ENCODE measurements around the gene NBEAL1.
"Not testable (repeated sequence)": the region's sequence is repeated elsewhere in the genome, so short reads cannot be mapped to it uniquely, and the experiment has no call there.

The NBEAL1 gene

GRCh38 chr2:203097735-203098134 lies 83.1 kb downstream of the NBEAL1 start:
- peaks cover 0 to 5% of the 10 kb centered on the region in 2 donors for H3K36me3 ChIP-seq (replicated peaks in 1 of 2; ENCODE audit: control insufficient read depth in 2 of 2, insufficient read depth in 2 of 2, low read length in 2 of 2)
- H3K9me3 ChIP-seq (replicated peaks in 1 of 2; ENCODE audit: control insufficient read depth in 2 of 2, insufficient read depth in 1 of 2, low read depth in 1 of 2, low read length in 2 of 2): no peaks in the 10 kb centered on the region
- H3K9ac ChIP-seq (ENCODE audit: low read depth, low read length, poor library complexity): no peak overlapping the region
- no peak overlapping the region for H3K4ac ChIP-seq (ENCODE audit: low read length)
- H2BK5ac ChIP-seq (ENCODE audit: low read length): no peak overlapping the region
- H3K4me3 ChIP-seq (ENCODE audit: low read length in 2 of 2): no peak overlapping the region
- no peak for DNase-seq (ENCODE audit: low spot score)
- H3K4me2 ChIP-seq (ENCODE audit: insufficient read depth, low read length, poor library complexity, severe bottlenecking): no peak overlapping the region
- no peak overlapping the region for H3K23ac ChIP-seq (ENCODE audit: low read depth, low read length, poor library complexity)
- H3K79me1 ChIP-seq (ENCODE audit: low read depth, low read length): no peaks in the 10 kb centered on the region
- H2BK120ac ChIP-seq (ENCODE audit: low read depth, low read length): no peak overlapping the region
- no peaks in the 10 kb centered on the region for H3K27me3 ChIP-seq (ENCODE audit: control insufficient read depth in 3 of 3, insufficient read depth in 3 of 3, low read depth in 1 of 3, low read length in 3 of 3)
- H2BK12ac ChIP-seq (ENCODE audit: low read length): no peak overlapping the region
- H2AFZ ChIP-seq (ENCODE audit: low read length): no peak overlapping the region
- H3K4me1 ChIP-seq (ENCODE audit: control insufficient read depth in 2 of 2, insufficient read depth in 1 of 2, low read depth in 1 of 2, low read length in 2 of 2): no peaks in the 10 kb centered on the region
- H3K14ac ChIP-seq (ENCODE audit: low read length): no peak overlapping the region
- H2AK5ac ChIP-seq (ENCODE audit: low read depth, low read length): no peak overlapping the region
- H4K91ac ChIP-seq (ENCODE audit: low read depth, low read length, poor library complexity): no peak overlapping the region
- no CpG with 5 or more reads among the region's 1 CpG for WGBS, 2 donors (ENCODE audit: extremely low coverage in 2 of 2, insufficient read length in 2 of 2, insufficient replicate concordance in 1 of 2)
- H3K27ac ChIP-seq (replicated peaks; ENCODE audit: low read length): no peak overlapping the region
- H2BK15ac ChIP-seq (ENCODE audit: low read length): no peak overlapping the region
- no peak overlapping the region for H4K8ac ChIP-seq (ENCODE audit: low read depth, low read length)
- no peak overlapping the region for H3K18ac ChIP-seq (ENCODE audit: low read length)

GRCh38 chr2:203102357-203102756 lies 87.7 kb downstream of the NBEAL1 start:
- H2BK12ac ChIP-seq (ENCODE audit: low read length); H3K23ac ChIP-seq (ENCODE audit: low read depth, low read length, poor library complexity); H2BK120ac ChIP-seq (ENCODE audit: low read depth, low read length); H4K91ac ChIP-seq (ENCODE audit: low read depth, low read length, poor library complexity); H3K79me1 ChIP-seq (ENCODE audit: low read depth, low read length); H3K4me1 ChIP-seq (ENCODE audit: control insufficient read depth in 2 of 2, insufficient read depth in 1 of 2, low read depth in 1 of 2, low read length in 2 of 2); H4K8ac ChIP-seq (ENCODE audit: low read depth, low read length); H2AFZ ChIP-seq (ENCODE audit: low read length); H3K9ac ChIP-seq (ENCODE audit: low read depth, low read length, poor library complexity); H3K4ac ChIP-seq (ENCODE audit: low read length); H3K27me3 ChIP-seq (ENCODE audit: control insufficient read depth in 3 of 3, insufficient read depth in 3 of 3, low read depth in 1 of 3, low read length in 3 of 3); H3K14ac ChIP-seq (ENCODE audit: low read length); H3K4me2 ChIP-seq (ENCODE audit: insufficient read depth, low read length, poor library complexity, severe bottlenecking); H3K4me3 ChIP-seq (ENCODE audit: low read length in 2 of 2); H2BK5ac ChIP-seq (ENCODE audit: low read length); H3K27ac ChIP-seq (replicated peaks; ENCODE audit: low read length); H3K18ac ChIP-seq (ENCODE audit: low read length); DNase-seq (ENCODE audit: low spot score); H2BK15ac ChIP-seq (ENCODE audit: low read length); H2AK5ac ChIP-seq (ENCODE audit: low read depth, low read length): not testable (repeated sequence)
- Histone ChIP-seq H3K36me3 (replicated peaks in 1 of 2; ENCODE audit: control insufficient read depth in 2 of 2, insufficient read depth in 2 of 2, low read length in 2 of 2) (peaks cover 0 to 14% of the 10 kb centered on the region in 2 donors), H3K9me3 (replicated peaks in 1 of 2; ENCODE audit: control insufficient read depth in 2 of 2, insufficient read depth in 1 of 2, low read depth in 1 of 2, low read length in 2 of 2) (peaks cover 0 to 20% of the 10 kb centered on the region in 2 donors)
- WGBS, 2 donors (ENCODE audit: extremely low coverage in 2 of 2, insufficient read length in 2 of 2, insufficient replicate concordance in 1 of 2): no CpG with 5 or more reads among the region's 1 CpG

- Histone ChIP-seq H2BK5ac (ENCODE audit: low read length) (no peak overlapping the region), H3K4me3 (ENCODE audit: low read length in 2 of 2) (no peak overlapping the region), H3K4me2 (ENCODE audit: insufficient read depth, low read length, poor library complexity, severe bottlenecking) (no peak overlapping the region), H3K4ac (ENCODE audit: low read length) (no peak overlapping the region), H2AK5ac (ENCODE audit: low read depth, low read length) (no peak overlapping the region), H3K9me3 (replicated peaks in 1 of 2; ENCODE audit: control insufficient read depth in 2 of 2, insufficient read depth in 1 of 2, low read depth in 1 of 2, low read length in 2 of 2) (peaks cover 0 to 22% of the 10 kb centered on the region in 2 donors), H3K4me1 (ENCODE audit: control insufficient read depth in 2 of 2, insufficient read depth in 1 of 2, low read depth in 1 of 2, low read length in 2 of 2) (no peaks in the 10 kb centered on the region), H3K79me1 (ENCODE audit: low read depth, low read length) (no peaks in the 10 kb centered on the region), H3K18ac (ENCODE audit: low read length) (no peak overlapping the region), H3K9ac (ENCODE audit: low read depth, low read length, poor library complexity) (no peak overlapping the region), H2BK12ac (ENCODE audit: low read length) (no peak overlapping the region), H4K8ac (ENCODE audit: low read depth, low read length) (no peak overlapping the region), H4K91ac (ENCODE audit: low read depth, low read length, poor library complexity) (no peak overlapping the region), H3K36me3 (replicated peaks in 1 of 2; ENCODE audit: control insufficient read depth in 2 of 2, insufficient read depth in 2 of 2, low read length in 2 of 2) (peaks cover 0 to 27% of the 10 kb centered on the region in 2 donors), H3K23ac (ENCODE audit: low read depth, low read length, poor library complexity) (no peak overlapping the region), H3K27me3 (ENCODE audit: control insufficient read depth in 3 of 3, insufficient read depth in 3 of 3, low read depth in 1 of 3, low read length in 3 of 3) (no peaks in the 10 kb centered on the region), H2BK15ac (ENCODE audit: low read length) (no peak overlapping the region), H2BK120ac (ENCODE audit: low read depth, low read length) (no peak overlapping the region), H2AFZ (ENCODE audit: low read length) (no peak overlapping the region), H3K14ac (ENCODE audit: low read length) (no peak overlapping the region), H3K27ac (replicated peaks; ENCODE audit: low read length) (no peak overlapping the region)
- DNase-seq (ENCODE audit: low spot score): no peak
Observed at GRCh38 chr2:203104273-203104672, 89.6 kb downstream of the NBEAL1 start.

- no peak overlapping the region for H3K14ac ChIP-seq (ENCODE audit: low read length)
- H2BK5ac ChIP-seq (ENCODE audit: low read length): no peak overlapping the region
- H3K4me1 ChIP-seq (ENCODE audit: control insufficient read depth in 2 of 2, insufficient read depth in 1 of 2, low read depth in 1 of 2, low read length in 2 of 2): no peaks in the 10 kb centered on the region
- DNase-seq (ENCODE audit: low spot score): no peak
- H4K8ac ChIP-seq (ENCODE audit: low read depth, low read length): no peak overlapping the region
- no peak overlapping the region for H2BK12ac ChIP-seq (ENCODE audit: low read length)
- H3K9ac ChIP-seq (ENCODE audit: low read depth, low read length, poor library complexity): no peak overlapping the region
- no peaks in the 10 kb centered on the region for H3K79me1 ChIP-seq (ENCODE audit: low read depth, low read length)
- no peak overlapping the region for H3K4me3 ChIP-seq (ENCODE audit: low read length in 2 of 2)
- H3K23ac ChIP-seq (ENCODE audit: low read depth, low read length, poor library complexity): no peak overlapping the region
- no peak overlapping the region for H2BK15ac ChIP-seq (ENCODE audit: low read length)
- H2AK5ac ChIP-seq (ENCODE audit: low read depth, low read length): no peak overlapping the region
- H3K9me3 ChIP-seq (replicated peaks in 1 of 2; ENCODE audit: control insufficient read depth in 2 of 2, insufficient read depth in 1 of 2, low read depth in 1 of 2, low read length in 2 of 2): peaks cover 0 to 22% of the 10 kb centered on the region in 2 donors
- H3K27me3 ChIP-seq (ENCODE audit: control insufficient read depth in 3 of 3, insufficient read depth in 3 of 3, low read depth in 1 of 3, low read length in 3 of 3): no peaks in the 10 kb centered on the region
- H3K36me3 ChIP-seq (replicated peaks in 1 of 2; ENCODE audit: control insufficient read depth in 2 of 2, insufficient read depth in 2 of 2, low read length in 2 of 2): peaks cover 0 to 35% of the 10 kb centered on the region in 2 donors
- H3K4me2 ChIP-seq (ENCODE audit: insufficient read depth, low read length, poor library complexity, severe bottlenecking): no peak overlapping the region
- no peak overlapping the region for H3K4ac ChIP-seq (ENCODE audit: low read length)
- H4K91ac ChIP-seq (ENCODE audit: low read depth, low read length, poor library complexity): no peak overlapping the region
- H3K18ac ChIP-seq (ENCODE audit: low read length): no peak overlapping the region
- H2AFZ ChIP-seq (ENCODE audit: low read length): no peak overlapping the region
- no peak overlapping the region for H3K27ac ChIP-seq (replicated peaks; ENCODE audit: low read length)
- no peak overlapping the region for H2BK120ac ChIP-seq (ENCODE audit: low read depth, low read length)
Observed at GRCh38 chr2:203105996-203106395, 91.3 kb downstream of the NBEAL1 start.
